Raji (cell line): ENCODE results near the gene SHC3.

Experiments
- POLR2A ChIP-seq: IDR thresholded peaks from 2 replicates; pipeline ENCODE4 v1.6.1; 2011; ENCODE audit warnings: low read depth, low read length, control low read depth; ENCODE audit not compliant: insufficient read depth

SHC3 gene

GRCh38 chr9:89109666-89110065, 69.0 kb downstream of the SHC3 start:
- TF ChIP-seq POLR2A = no peak

GRCh38 chr9:89107406-89107805, 71.2 kb downstream of the SHC3 start:
- no peak for TF ChIP-seq POLR2A

GRCh38 chr9:89106224-89106851, 72.3 kb downstream of the SHC3 start:
- no peak for TF ChIP-seq POLR2A

- TF ChIP-seq POLR2A = no peak
These were observed 73.8 kb downstream of the SHC3 start for GRCh38 chr9:89104821-89105220.

GRCh38 chr9:89097219-89097618, 81.4 kb downstream of the SHC3 start:
- no peak for TF ChIP-seq POLR2A

GRCh38 chr9:89096807-89097206, 81.8 kb downstream of the SHC3 start:
- TF ChIP-seq POLR2A = no peak

- no peak for TF ChIP-seq POLR2A
These were observed 82.7 kb downstream of the SHC3 start for GRCh38 chr9:89095761-89096528.

GRCh38 chr9:89093201-89093975, 85.2 kb downstream of the SHC3 start:
- TF ChIP-seq POLR2A = no peak

- TF ChIP-seq POLR2A = no peak
These were observed 89.4 kb downstream of the SHC3 start for GRCh38 chr9:89089176-89089575.

- TF ChIP-seq POLR2A = no peak
These were observed 95.0 kb downstream of the SHC3 start for GRCh38 chr9:89083626-89084025.

GRCh38 chr9:89080193-89080592, 98.4 kb downstream of the SHC3 start:
- no peak for TF ChIP-seq POLR2A

GRCh38 chr9:89079391-89079790, 99.2 kb downstream of the SHC3 start:
- no peak for TF ChIP-seq POLR2A

- TF ChIP-seq POLR2A = no peak
These were observed 99.8 kb downstream of the SHC3 start for GRCh38 chr9:89078860-89079259.

- no peak for TF ChIP-seq POLR2A
These were observed 100.2 kb downstream of the SHC3 start for GRCh38 chr9:89078421-89078820.

- no peak for TF ChIP-seq POLR2A
These were observed 101.1 kb downstream of the SHC3 start for GRCh38 chr9:89077519-89077918.

GRCh38 chr9:89073397-89073796, 105.2 kb downstream of the SHC3 start:
- no peak for TF ChIP-seq POLR2A
